Tibial nerve (tissue), 4 donors: ENCODE results near the gene TBX15.

Source experiments
- CTCF ChIP-seq, 5 experiments: fragments of 200-600 bp in 3 of 5; fragments of 450-650 bp in 2 of 5; sonication (generic) in 3 of 5; IDR thresholded peaks; one replicate each; pipeline ENCODE4 v1.5.1; 2016 to 2019; ENCODE audit warnings: antibody characterized with exemption in 5 of 5, mild to moderate bottlenecking in 3 of 5, moderate library complexity in 2 of 5
- EP300 ChIP-seq, 2 donors: sonication (generic); formaldehyde crosslinking; IDR thresholded peaks; one replicate each; pipeline ENCODE4 v1.6.1; 2017; ENCODE audit warnings: antibody characterized with exemption in 2 of 2, mild to moderate bottlenecking in 1 of 2

GRCh38 chr1:118905196-118905595 is 82.9 kb downstream of the TBX15 start:
- TF ChIP-seq CTCF (IDR thresholded peaks at IDR 0.05) (no peak), EP300 (IDR thresholded peaks at IDR 0.05) (peak in 1 of 2 donors; percentile 69)
